AG10803 (cell line): ENCODE measurements around the gene UTF1.

ENCODE experiments used
- DNase-seq: peaks from one replicate; pipeline ENCODE4 v3.0.0; 2010; ENCODE audit warnings: low read depth
- H3K4me3 ChIP-seq: 2 replicates; pipeline ENCODE4 v1.5.1; 2011; ENCODE audit warnings: mild to moderate bottlenecking, low read length, control low read depth
- CTCF ChIP-seq: conservative IDR thresholded peaks from 2 replicates; pipeline ENCODE4 v1.5.1; 2011; ENCODE audit warnings: mild to moderate bottlenecking, low read length, control low read depth, inconsistent platforms

The UTF1 gene, protein sequence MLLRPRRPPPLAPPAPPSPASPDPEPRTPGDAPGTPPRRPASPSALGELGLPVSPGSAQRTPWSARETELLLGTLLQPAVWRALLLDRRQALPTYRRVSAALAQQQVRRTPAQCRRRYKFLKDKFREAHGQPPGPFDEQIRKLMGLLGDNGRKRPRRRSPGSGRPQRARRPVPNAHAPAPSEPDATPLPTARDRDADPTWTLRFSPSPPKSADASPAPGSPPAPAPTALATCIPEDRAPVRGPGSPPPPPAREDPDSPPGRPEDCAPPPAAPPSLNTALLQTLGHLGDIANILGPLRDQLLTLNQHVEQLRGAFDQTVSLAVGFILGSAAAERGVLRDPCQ

DNA sequence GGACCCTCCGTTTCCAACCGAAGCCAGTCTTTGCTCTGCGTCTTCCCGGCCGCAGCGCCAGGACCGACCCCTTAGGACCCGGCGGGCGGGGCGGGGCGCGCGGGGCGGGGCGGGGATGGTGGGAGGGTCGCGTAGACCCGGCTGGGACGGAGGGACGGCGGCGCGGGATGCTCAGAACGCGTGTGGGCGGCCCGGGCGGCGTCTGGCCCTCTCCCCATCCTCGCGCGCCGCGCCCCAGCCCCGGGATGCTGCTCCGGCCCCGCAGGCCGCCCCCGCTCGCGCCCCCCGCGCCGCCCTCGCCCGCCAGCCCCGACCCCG, at the start of gene UTF1:
TSS of gene UTF1 (plus strand) at position 174 of the 318 bp plus-strand sequence. CDS start at position 246, 72 bp downstream.
- no peak within 1 kb of the TSS for H3K4me3 ChIP-seq
- no peak for DNase-seq
- no peak for TF ChIP-seq CTCF

- no peak for DNase-seq
- H3K4me3 ChIP-seq: no peak overlapping the region
- TF ChIP-seq CTCF: no peak
Observed at GRCh38 chr10:133180965-133181639, 48.9 kb upstream of the UTF1 start.

GRCh38 chr10:133182190-133182589, 47.8 kb upstream of the UTF1 start:
- DNase-seq: no peak
- TF ChIP-seq CTCF: no peak
- H3K4me3 ChIP-seq: no peak overlapping the region

- no peak for DNase-seq
- H3K4me3 ChIP-seq: no peak overlapping the region
- TF ChIP-seq CTCF: no peak
Observed at GRCh38 chr10:133182791-133183645, 47.0 kb upstream of the UTF1 start.

GRCh38 chr10:133183646-133184378, 46.2 kb upstream of the UTF1 start:
- no peak for DNase-seq
- no peak overlapping the region for H3K4me3 ChIP-seq

More at GRCh38 chr10:133183646-133184378, 46.2 kb upstream of the UTF1 start:
- TF ChIP-seq CTCF: no peak
